Natural killer cell (primary cell): Measurements from ENCODE around the gene ELAVL3. TPM values are rescaled to one million over a fixed set of nuclear protein-coding genes. Genes with fewer than 3 reads are reported as not detected.

ENCODE experiments used
- ATAC-seq, 3 donors: fragments of 150-1000 bp in 2 of 3; fragments of 200-7000 bp in 1 of 3; cut with Tn5 transposase; 1 replicate in 1 of 3; 2 replicates in 2 of 3; pipeline ENCODE4 v1.10.0; 2021; ENCODE audit warnings: mild to moderate bottlenecking in 2 of 3, moderate library complexity in 2 of 3
- DNase-seq, 2 donors: peaks; one replicate each; pipeline versions ENCODE4 v3.0.0 to v3.0.0-alpha.2; 2013 to 2021; ENCODE audit warnings: mixed read lengths in 1 of 2
- H3K27ac ChIP-seq: one replicate; pipeline ENCODE4 v1.5.1; 2013; ENCODE audit warnings: mild to moderate bottlenecking, low read length
- H3K27me3 ChIP-seq: one replicate; pipeline ENCODE4 v1.6.1; 2013; ENCODE audit warnings: low read length; ENCODE audit not compliant: control insufficient read depth, insufficient read depth
- H3K36me3 ChIP-seq: one replicate; pipeline ENCODE4 v1.6.1; 2013; ENCODE audit warnings: low read length; ENCODE audit not compliant: control insufficient read depth, insufficient read depth
- H3K4me1 ChIP-seq: one replicate; pipeline ENCODE4 v1.6.1; 2013; ENCODE audit warnings: low read length; ENCODE audit not compliant: control insufficient read depth, insufficient read depth
- H3K4me3 ChIP-seq: one replicate; pipeline ENCODE4 v1.5.1; 2013; ENCODE audit warnings: low read length
- H3K9me3 ChIP-seq: one replicate; pipeline ENCODE4 v1.6.1; 2013; ENCODE audit warnings: low read length; ENCODE audit not compliant: control insufficient read depth, insufficient read depth
- H3K27ac Mint-ChIP-seq, 2 donors: one replicate each; pipeline ENCODE4 v1.8.0; 2022; ENCODE audit warnings: mild to moderate bottlenecking in 2 of 2, mixed read lengths in 2 of 2, moderate library complexity in 1 of 2
- H3K27me3 Mint-ChIP-seq, 2 donors: one replicate each; pipeline ENCODE4 v1.8.0; 2022; ENCODE audit warnings: low read depth in 2 of 2, mixed read lengths in 2 of 2
- H3K36me3 Mint-ChIP-seq: one replicate; pipeline ENCODE4 v1.8.0; 2022; ENCODE audit warnings: mixed read lengths
- H3K4me1 Mint-ChIP-seq, 2 donors: one replicate each; pipeline ENCODE4 v1.8.0; 2022; ENCODE audit warnings: mixed read lengths in 2 of 2
- H3K4me3 Mint-ChIP-seq: one replicate; pipeline ENCODE4 v1.8.0; 2022; ENCODE audit warnings: mild to moderate bottlenecking, moderate library complexity, mixed read lengths
- H3K9me3 Mint-ChIP-seq, 2 donors: one replicate each; pipeline ENCODE4 v1.8.0; 2022; ENCODE audit warnings: mixed read lengths in 2 of 2
- WGBS: methylation state at CpG from one replicate; pipeline ENCODE4 v1.1.7; 2013; ENCODE audit warnings: missing lambda C conversion rate; ENCODE audit not compliant: insufficient coverage; 5-methylcytosine and 5-hydroxymethylcytosine counted together
- intact Hi-C: fragments of 100-400 bp; cut with micrococcal nuclease; formaldehyde crosslinking; loops from one replicate; pipeline ENCODE4 v1.14.2; 2022
- total RNA-seq, 4 donors: library from RNA; stranded (reverse); fragments of 120-200 nt in 1 of 4; gene quantifications; one replicate each; pipeline versions ENCODE4 v1.2.3 to v1.2.4, GENCODE V29; 2013 to 2022
- TF ChIP-seq, protein P1 (sequence below): fragments of 200-600 bp; IDR thresholded peaks from one replicate; pipeline ENCODE4 v1.8.0; 2022; ENCODE audit warnings: antibody characterized with exemption

The ELAVL3 gene
- total RNA-seq, 3 donors from 2014 or later (not counting 1 experiment from before 2014, with no cell fraction given) = not detected

DNA sequence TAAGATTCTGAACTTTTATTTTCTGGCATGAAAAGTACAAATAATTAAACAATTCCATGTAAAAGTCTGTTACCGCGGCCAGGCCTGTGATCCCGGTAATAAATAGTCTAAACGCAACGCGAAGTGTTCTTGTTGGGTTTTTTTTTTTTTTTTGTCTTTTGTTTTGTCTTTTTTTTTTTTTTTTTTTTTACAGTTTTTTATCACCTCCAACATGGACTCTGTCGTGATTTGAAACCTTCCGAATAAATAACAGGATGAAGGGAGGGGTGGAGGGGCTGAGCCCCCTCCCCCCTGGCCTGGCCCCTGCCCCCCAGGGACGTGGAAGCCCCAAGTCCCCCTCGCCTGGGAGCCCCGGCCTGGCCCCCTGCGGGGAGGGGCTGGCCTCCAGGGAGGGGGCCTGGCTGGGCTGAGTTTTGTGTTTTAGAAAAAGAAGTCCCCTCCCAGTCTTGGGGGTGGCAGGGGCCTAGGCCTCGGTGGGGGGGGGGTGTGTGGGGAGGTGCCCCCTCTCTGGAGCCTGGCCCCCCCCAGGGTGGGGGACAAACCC, 29.4 kb downstream of the ELAVL3 start:
- no peaks in the 10 kb centered on the region for H3K4me1 ChIP-seq
- H3K36me3 ChIP-seq = peaks cover 28% of the 10 kb centered on the region
- Mint-ChIP-seq H3K9me3 (no peaks in the 10 kb centered on the region), H3K4me1 (no peaks in the 10 kb centered on the region), H3K27ac (no peak overlapping the region), H3K36me3 (no peaks in the 10 kb centered on the region), H3K27me3 (no peaks in the 10 kb centered on the region), H3K4me3 (no peak overlapping the region)
- no peak overlapping the region for H3K4me3 ChIP-seq
- TF ChIP-seq, protein P1, sequence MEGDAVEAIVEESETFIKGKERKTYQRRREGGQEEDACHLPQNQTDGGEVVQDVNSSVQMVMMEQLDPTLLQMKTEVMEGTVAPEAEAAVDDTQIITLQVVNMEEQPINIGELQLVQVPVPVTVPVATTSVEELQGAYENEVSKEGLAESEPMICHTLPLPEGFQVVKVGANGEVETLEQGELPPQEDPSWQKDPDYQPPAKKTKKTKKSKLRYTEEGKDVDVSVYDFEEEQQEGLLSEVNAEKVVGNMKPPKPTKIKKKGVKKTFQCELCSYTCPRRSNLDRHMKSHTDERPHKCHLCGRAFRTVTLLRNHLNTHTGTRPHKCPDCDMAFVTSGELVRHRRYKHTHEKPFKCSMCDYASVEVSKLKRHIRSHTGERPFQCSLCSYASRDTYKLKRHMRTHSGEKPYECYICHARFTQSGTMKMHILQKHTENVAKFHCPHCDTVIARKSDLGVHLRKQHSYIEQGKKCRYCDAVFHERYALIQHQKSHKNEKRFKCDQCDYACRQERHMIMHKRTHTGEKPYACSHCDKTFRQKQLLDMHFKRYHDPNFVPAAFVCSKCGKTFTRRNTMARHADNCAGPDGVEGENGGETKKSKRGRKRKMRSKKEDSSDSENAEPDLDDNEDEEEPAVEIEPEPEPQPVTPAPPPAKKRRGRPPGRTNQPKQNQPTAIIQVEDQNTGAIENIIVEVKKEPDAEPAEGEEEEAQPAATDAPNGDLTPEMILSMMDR = no peak
- WGBS = 78% methylated on average over 3 of the region's 13 CpGs
- H3K9me3 ChIP-seq = no peaks in the 10 kb centered on the region
- intact Hi-C loops = no loop called here
- H3K27ac ChIP-seq = no peak overlapping the region
- H3K27me3 ChIP-seq = no peaks in the 10 kb centered on the region
- ATAC-seq = no peak
- DNase-seq = no peak

DNA sequence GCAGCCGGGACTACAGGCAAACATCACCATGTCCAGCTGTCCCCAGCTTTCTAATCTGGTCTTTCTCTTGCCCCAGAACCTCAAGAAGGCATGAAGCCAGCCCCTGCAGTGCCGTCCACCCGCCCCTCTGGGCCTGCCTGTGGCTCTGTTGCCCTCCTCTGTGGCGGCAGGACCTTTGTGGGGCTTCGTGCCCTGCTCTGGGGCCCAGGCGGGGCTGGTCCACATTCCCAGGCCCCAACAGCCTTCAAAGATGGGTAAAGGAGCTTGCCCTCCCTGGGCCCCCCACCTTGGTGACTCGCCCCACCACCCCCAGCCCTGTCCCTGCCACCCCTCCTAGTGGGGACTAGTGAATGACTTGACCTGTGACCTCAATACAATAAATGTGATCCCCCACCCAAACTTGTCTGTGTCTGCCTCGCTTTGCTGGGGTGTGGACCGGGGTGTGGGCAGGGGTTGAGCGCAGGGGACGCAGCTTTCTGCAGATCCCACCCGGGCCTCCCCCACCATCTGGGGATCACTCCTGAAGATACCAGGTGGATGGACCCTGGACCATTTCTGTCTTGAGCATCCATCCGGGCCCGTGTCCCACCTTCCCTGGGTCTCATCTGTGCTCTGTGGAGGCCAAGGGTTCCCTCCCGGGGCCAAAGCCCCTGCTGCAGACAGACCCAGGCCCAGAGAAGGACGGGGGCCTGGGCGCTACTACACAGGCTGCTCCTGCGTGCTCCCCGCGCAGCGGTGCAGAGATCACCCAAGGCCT, 30.1 kb downstream of the ELAVL3 start:
- H3K27me3 ChIP-seq = no peaks in the 10 kb centered on the region
- H3K9me3 Mint-ChIP-seq = no peaks in the 10 kb centered on the region
- no peaks in the 10 kb centered on the region for H3K4me1 ChIP-seq
- 97% methylated on average over 20 of the region's 21 CpGs for WGBS
- intact Hi-C loops = no loop called here
- no peak overlapping the region for H3K4me3 ChIP-seq
- TF ChIP-seq, protein P1 = no peak
- peaks cover 33% of the 10 kb centered on the region for H3K36me3 ChIP-seq
- H3K4me1 Mint-ChIP-seq = no peaks in the 10 kb centered on the region
- DNase-seq = no peak
- no peak overlapping the region for H3K27ac ChIP-seq
- H3K27ac Mint-ChIP-seq = no peak overlapping the region
- no peaks in the 10 kb centered on the region for H3K9me3 ChIP-seq
- no peak overlapping the region for H3K4me3 Mint-ChIP-seq
- H3K36me3 Mint-ChIP-seq = no peaks in the 10 kb centered on the region
- no peaks in the 10 kb centered on the region for H3K27me3 Mint-ChIP-seq
- ATAC-seq = no peak

DNA sequence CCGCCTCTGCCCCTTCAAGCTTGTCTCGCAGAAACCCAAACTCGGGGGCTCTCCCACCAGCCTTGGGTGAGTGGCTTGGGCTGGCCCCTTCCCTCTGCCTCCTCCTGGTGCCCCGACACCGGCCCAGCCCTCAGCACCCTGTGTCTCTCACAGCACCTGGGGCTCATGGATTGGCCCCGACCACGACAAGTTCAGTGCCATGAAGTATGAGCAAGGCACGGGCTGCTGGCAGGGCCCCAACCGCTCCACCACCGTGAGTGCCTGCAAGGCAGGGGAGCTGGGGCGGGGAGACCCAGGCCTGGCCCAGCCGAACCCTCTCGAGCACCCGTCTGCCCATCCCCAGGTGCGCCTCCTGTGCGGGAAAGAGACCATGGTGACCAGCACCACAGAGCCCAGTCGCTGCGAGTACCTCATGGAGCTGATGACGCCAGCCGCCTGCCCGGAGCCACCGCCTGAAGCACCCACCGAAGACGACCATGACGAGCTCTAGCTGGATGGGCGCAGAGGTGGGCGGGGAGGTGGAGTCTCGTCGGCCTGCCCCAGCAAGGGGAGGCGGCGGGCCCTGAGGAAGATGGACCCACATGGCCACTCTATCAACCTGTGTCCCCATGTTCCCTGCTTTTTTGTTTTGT, 31.8 kb downstream of the ELAVL3 start:
- Histone ChIP-seq H3K27ac (no peak overlapping the region), H3K4me1 (no peaks in the 10 kb centered on the region), H3K9me3 (no peaks in the 10 kb centered on the region), H3K27me3 (no peaks in the 10 kb centered on the region), H3K4me3 (no peak overlapping the region), H3K36me3 (peaks cover 42% of the 10 kb centered on the region)
- Mint-ChIP-seq H3K27ac (no peak overlapping the region), H3K36me3 (no peaks in the 10 kb centered on the region), H3K4me3 (no peak overlapping the region), H3K27me3 (no peaks in the 10 kb centered on the region), H3K9me3 (no peaks in the 10 kb centered on the region), H3K4me1 (peaks cover 0 to 5% of the 10 kb centered on the region in 2 donors)
- ATAC-seq = no peak
- DNase-seq = no peak
- intact Hi-C loops = loop anchor here (5.0 kb wide), 1 partner anchor 157 kb away; no protein-coding TSS in a partner anchor
- TF ChIP-seq, protein P1 = no peak
- 98% methylated on average over 31 of the region's 31 CpGs for WGBS
